Keratinocyte (primary cell): ENCODE measurements around the gene DKK2. TPM values are rescaled to one million over a fixed set of nuclear protein-coding genes. Genes with fewer than 3 reads are reported as not detected.

Experiments
- DNase-seq: peaks from one replicate; pipeline ENCODE4 v3.0.0-alpha.2; 2011; ENCODE audit warnings: low read depth, missing footprints, low spot score
- FAIRE-seq: peaks from 2 replicates; lab custom pipeline; 2011; peaks lifted over from hg19 to GRCh38; lab: Jason Lieb, UNC
- H2AFZ ChIP-seq: 2 replicates; pipeline ENCODE4 v1.6.0; 2012; ENCODE audit warnings: low read length, control low read depth, inconsistent platforms; ENCODE audit not compliant: control insufficient read depth
- H3K27ac ChIP-seq: 2 replicates; pipeline ENCODE4 v1.5.1; 2011; ENCODE audit warnings: low read length; ENCODE audit not compliant: control insufficient read depth, insufficient read depth
- H3K27me3 ChIP-seq: 3 replicates; pipeline ENCODE4 v1.6.0; 2011; ENCODE audit warnings: low read length; ENCODE audit not compliant: control insufficient read depth, insufficient read depth; ENCODE audit errors: extremely low read depth
- H3K36me3 ChIP-seq, 2 experiments: 2 replicates in 1 of 2; 3 replicates in 1 of 2; pipeline ENCODE4 v1.5.1; 2011; ENCODE audit warnings: low read length in 2 of 2, mild to moderate bottlenecking in 1 of 2; ENCODE audit not compliant: control insufficient read depth in 2 of 2, insufficient read depth in 2 of 2; ENCODE audit errors: extremely low read depth in 1 of 2
- H3K4me1 ChIP-seq: 3 replicates; pipeline ENCODE4 v1.5.1; 2011; ENCODE audit warnings: low read length; ENCODE audit not compliant: control insufficient read depth, insufficient read depth; ENCODE audit errors: extremely low read depth
- H3K4me2 ChIP-seq: 3 replicates; pipeline ENCODE4 v1.6.0; 2011; ENCODE audit warnings: low read depth, low read length; ENCODE audit not compliant: control insufficient read depth, insufficient read depth; ENCODE audit errors: extremely low read depth
- H3K4me3 ChIP-seq, 3 experiments: fragments of 200-600 bp in 1 of 3; sonication (generic) in 1 of 3; 2 replicates in 2 of 3; 3 replicates in 1 of 3; pipeline ENCODE4 v1.5.1; 2011 to 2016; ENCODE audit warnings: low read length in 3 of 3, mild to moderate bottlenecking in 3 of 3, control low read depth in 2 of 3, inconsistent platforms in 1 of 3, low read depth in 1 of 3, mixed read lengths in 1 of 3, mixed run types in 1 of 3, moderate library complexity in 1 of 3; ENCODE audit not compliant: control insufficient read depth in 2 of 3, insufficient read depth in 2 of 3; ENCODE audit errors: extremely low read depth in 1 of 3
- H3K79me2 ChIP-seq: 2 replicates; pipeline ENCODE4 v1.6.0; 2012; ENCODE audit warnings: low read length; ENCODE audit not compliant: control insufficient read depth, insufficient read depth
- H3K9ac ChIP-seq: 3 replicates; pipeline ENCODE4 v1.6.0; 2011; ENCODE audit warnings: low read length; ENCODE audit not compliant: control insufficient read depth, insufficient read depth; ENCODE audit errors: extremely low read depth
- H3K9me1 ChIP-seq: 3 replicates; pipeline ENCODE4 v1.6.0; 2011; ENCODE audit warnings: low read length; ENCODE audit not compliant: control insufficient read depth, insufficient read depth; ENCODE audit errors: extremely low read depth
- H3K9me3 ChIP-seq: 2 replicates; pipeline ENCODE4 v1.5.1; 2012; ENCODE audit warnings: low read depth, low read length; ENCODE audit not compliant: control insufficient read depth
- H4K20me1 ChIP-seq: 3 replicates; pipeline ENCODE4 v1.6.0; 2011; ENCODE audit warnings: low read length; ENCODE audit not compliant: control insufficient read depth, insufficient read depth; ENCODE audit errors: extremely low read depth
- CTCF ChIP-seq, 3 experiments: IDR thresholded peaks in 1 of 3; conservative IDR thresholded peaks in 1 of 3; optimal IDR thresholded peaks in 1 of 3; 2 replicates in 2 of 3; 3 replicates in 1 of 3; pipeline versions ENCODE3 to v1.5.1; 2011; ENCODE audit warnings: low read length in 3 of 3, mild to moderate bottlenecking in 3 of 3, moderate library complexity in 2 of 3, control low read depth in 1 of 3, inconsistent platforms in 1 of 3; ENCODE audit not compliant: insufficient read depth in 2 of 3; ENCODE audit errors: extremely low read depth in 1 of 3
- EZH2 ChIP-seq: IDR thresholded peaks from one replicate; pipeline ENCODE4 v1.6.1; 2012; ENCODE audit warnings: inconsistent platforms, mild to moderate bottlenecking, low read length, moderate library complexity
- dilution Hi-C: fragments of 300-500 bp; cut with MboI; formaldehyde crosslinking; loops from one replicate; pipeline ENCODE4 v1.7.0; 2020; ENCODE audit warnings: low sequenced_read_pairs; ENCODE audit not compliant: extremely low pct_ligation_motif_present
- polyA plus RNA-seq, 5 experiments: library from polyadenylated mRNA; depleted of rRNA in 3 of 5; stranded (reverse) in 3 of 5; stranded (forward) in 1 of 5; unstranded in 1 of 5; fragments of >200 nt; gene quantifications; 1 replicate in 1 of 5; 2 replicates in 3 of 5; 3 replicates in 1 of 5; pipeline versions ENCODE4 v1.2.1 to v1.2.3, GENCODE V29; 2011 to 2012; ENCODE audit warnings: missing spikeins in 2 of 5, low read depth in 1 of 5, low replicate concordance in 1 of 5

The DKK2 gene
- polyA plus RNA-seq, 1 donor (not counting 4 experiments of a cell fraction or from before 2014, with no cell fraction given) = 0.08 TPM

- FAIRE-seq = no peak
- H3K4me2 ChIP-seq = no peak overlapping the region
- H2AFZ ChIP-seq = no peak overlapping the region
- H4K20me1 ChIP-seq = no peaks in the 10 kb centered on the region
- no peak overlapping the region for H3K27ac ChIP-seq
- H3K79me2 ChIP-seq = no peaks in the 10 kb centered on the region
- no peaks in the 10 kb centered on the region for H3K9me3 ChIP-seq
- no peaks in the 10 kb centered on the region for H3K27me3 ChIP-seq
- H3K9me1 ChIP-seq = no peaks in the 10 kb centered on the region
- DNase-seq = no peak
- dilution Hi-C loops = no loop called here
- H3K36me3 ChIP-seq = no peaks in the 10 kb centered on the region
- H3K4me1 ChIP-seq = no peaks in the 10 kb centered on the region
- H3K4me3 ChIP-seq = no peak overlapping the region
- TF ChIP-seq CTCF (optimal IDR thresholded peaks at IDR 0.05 in 1 of 3, IDR thresholded peaks at IDR 0.05 in 1 of 3, conservative IDR thresholded peaks at IDR 0.05 in 1 of 3; ENCODE audit: extremely low read depth in 1 of 3, insufficient read depth in 2 of 3, low read length in 3 of 3) (no peak), EZH2 (no peak)
- no peak overlapping the region for H3K9ac ChIP-seq
Observed at GRCh38 chr4:107060388-107060787, 24.3 kb upstream of the DKK2 start.

GRCh38 chr4:107058828-107059227 lies 22.7 kb upstream of the DKK2 start:
- no peak for TF ChIP-seq CTCF (optimal IDR thresholded peaks at IDR 0.05 in 1 of 3, IDR thresholded peaks at IDR 0.05 in 1 of 3, conservative IDR thresholded peaks at IDR 0.05 in 1 of 3; ENCODE audit: extremely low read depth in 1 of 3, insufficient read depth in 2 of 3, low read length in 3 of 3)
- TF ChIP-seq EZH2 = no peak
- Histone ChIP-seq H3K4me3 (no peak overlapping the region), H3K9ac (no peak overlapping the region), H3K9me3 (no peaks in the 10 kb centered on the region), H3K27ac (no peak overlapping the region), H2AFZ (no peak overlapping the region), H3K36me3 (no peaks in the 10 kb centered on the region), H3K27me3 (no peaks in the 10 kb centered on the region), H3K79me2 (no peaks in the 10 kb centered on the region), H4K20me1 (no peaks in the 10 kb centered on the region), H3K9me1 (no peaks in the 10 kb centered on the region), H3K4me1 (no peaks in the 10 kb centered on the region), H3K4me2 (no peak overlapping the region)
- dilution Hi-C loops = no loop called here
- DNase-seq (no peak), FAIRE-seq (no peak)
